Measurements from ENCODE around the gene ZBTB39. TPM values are rescaled to one million over a fixed set of nuclear protein-coding genes. Genes with fewer than 3 reads are reported as not detected.
"Not testable (repeated sequence)": the region's sequence is repeated elsewhere in the genome, so short reads cannot be mapped to it uniquely, and the experiment has no call there.

ZBTB39 gene
- 1 to 10 TPM; 3.8 to 6.1 TPM for total RNA-seq
- polyA plus RNA-seq (ENCODE audit: insufficient read length in 6 of 6) = 10 to 100 TPM in 5 of 6 donors, 1 to 10 TPM in 1; 9.0 to 12.4 (median 11.5) TPM
- long read RNA-seq, donor 1, full-length matches to known transcripts = 10 of 10 reads
- long read RNA-seq, donor 1, partial matches to known transcripts = 0 of 10 reads
- long read RNA-seq, donor 1, other reads (novel, unspliced or antisense) = 0 of 10 reads
- long read RNA-seq, donor 2, full-length matches to known transcripts = 4 of 4 reads
- long read RNA-seq, donor 2, partial matches to known transcripts = 0 of 4 reads
- long read RNA-seq, donor 2, other reads (novel, unspliced or antisense) = 0 of 4 reads
- long read RNA-seq, donor 3, full-length matches to known transcripts = 5 of 5 reads
- long read RNA-seq, donor 3, partial matches to known transcripts = 0 of 5 reads
- long read RNA-seq, donor 3, other reads (novel, unspliced or antisense) = 0 of 5 reads
- long read RNA-seq, donor 4, full-length matches to known transcripts = 1 of 1 reads
- long read RNA-seq, donor 4, partial matches to known transcripts = 0 of 1 reads
- long read RNA-seq, donor 4, other reads (novel, unspliced or antisense) = 0 of 1 reads
- long read RNA-seq, donor 5, full-length matches to known transcripts = 4 of 4 reads
- long read RNA-seq, donor 5, partial matches to known transcripts = 0 of 4 reads
- long read RNA-seq, donor 5, other reads (novel, unspliced or antisense) = 0 of 4 reads
- long read RNA-seq, donor 6, full-length matches to known transcripts = 4 of 4 reads
- long read RNA-seq, donor 6, partial matches to known transcripts = 0 of 4 reads
- long read RNA-seq, donor 6, other reads (novel, unspliced or antisense) = 0 of 4 reads
- long read RNA-seq, donor 7 = 0 reads
- long read RNA-seq, donor 8, full-length matches to known transcripts = 10 of 10 reads
- long read RNA-seq, donor 8, partial matches to known transcripts = 0 of 10 reads
- long read RNA-seq, donor 8, other reads (novel, unspliced or antisense) = 0 of 10 reads
- long read RNA-seq, donor 9 = 0 reads
- long read RNA-seq, donor 10 = 0 reads
- long read RNA-seq, donor 11, full-length matches to known transcripts = 5 of 5 reads
- long read RNA-seq, donor 11, partial matches to known transcripts = 0 of 5 reads
- long read RNA-seq, donor 11, other reads (novel, unspliced or antisense) = 0 of 5 reads
- long read RNA-seq, donor 12, full-length matches to known transcripts = 4 of 4 reads
- long read RNA-seq, donor 12, partial matches to known transcripts = 0 of 4 reads
- long read RNA-seq, donor 12, other reads (novel, unspliced or antisense) = 0 of 4 reads

GRCh38 chr12:57005980-57006808 lies at the start of gene ZBTB39:
TSS of gene ZBTB39 (minus strand) at chr12:57006546. CDS start at chr12:57004917, 1,629 bp downstream.
- DNase-seq = peak; percentile 45 to 87 (median 50)
- Histone ChIP-seq H3K9me3 (no peaks in the 10 kb centered on the region), H3K4me1 (peaks cover 12 to 33% of the 10 kb centered on the region in 2 donors), H3K27me3 (no peaks in the 10 kb centered on the region), H3K4me3 (peak within 1 kb of the TSS; percentile 78 to 94), H3K36me3 (peaks cover 0 to 32% of the 10 kb centered on the region in 2 donors), H3K27ac (peak within 1 kb of the TSS; percentile 67 to 75)
- ATAC-seq = peak; percentile 86
- TF ChIP-seq CTCF (IDR thresholded peaks at IDR 0.05) = peak; percentile 41 to 47
- intact Hi-C loops (cut with DNase I) = no loop called here

GRCh38 chr12:57055824-57056223 lies 49.5 kb upstream of the ZBTB39 start:
- no peaks in the 10 kb centered on the region for H3K9me3 ChIP-seq
- DNase-seq = no peak
- intact Hi-C loops (cut with DNase I) = no loop called here
- no peaks in the 10 kb centered on the region for H3K27me3 ChIP-seq
- no peak for ATAC-seq
- H3K36me3 ChIP-seq = peaks cover 0 to 29% of the 10 kb centered on the region in 2 donors
- no peak overlapping the region for H3K4me3 ChIP-seq
- peaks cover 0 to 5% of the 10 kb centered on the region in 2 donors for H3K4me1 ChIP-seq
- TF ChIP-seq CTCF (IDR thresholded peaks at IDR 0.05) = no peak
- no peak overlapping the region for H3K27ac ChIP-seq

GRCh38 chr12:57053901-57054300 lies 47.6 kb upstream of the ZBTB39 start:
- DNase-seq; ATAC-seq; H3K27me3 ChIP-seq; intact Hi-C loops (cut with DNase I); H3K27ac ChIP-seq; H3K4me3 ChIP-seq; H3K9me3 ChIP-seq: not testable (repeated sequence)
- Histone ChIP-seq H3K36me3 (peaks cover 0 to 10% of the 10 kb centered on the region in 2 donors), H3K4me1 (peaks cover 0 to 11% of the 10 kb centered on the region in 2 donors)

GRCh38 chr12:57053146-57053545 lies 46.8 kb upstream of the ZBTB39 start:
- H3K36me3 ChIP-seq; H3K9me3 ChIP-seq; ATAC-seq; intact Hi-C loops (cut with DNase I); H3K27me3 ChIP-seq; DNase-seq; H3K27ac ChIP-seq; H3K4me3 ChIP-seq: not testable (repeated sequence)
- peaks cover 0 to 19% of the 10 kb centered on the region in 2 donors for H3K4me1 ChIP-seq

GRCh38 chr12:57051011-57051410 lies 44.7 kb upstream of the ZBTB39 start:
- no peak for TF ChIP-seq CTCF (IDR thresholded peaks at IDR 0.05)
- Histone ChIP-seq H3K4me1 (peaks cover 0 to 40% of the 10 kb centered on the region in 2 donors), H3K27ac (no peak overlapping the region), H3K9me3 (no peaks in the 10 kb centered on the region), H3K36me3 (no peaks in the 10 kb centered on the region), H3K27me3 (no peaks in the 10 kb centered on the region), H3K4me3 (no peak overlapping the region)
- ATAC-seq = no peak
- no peak for DNase-seq
- intact Hi-C loops (cut with DNase I) = no loop called here

All from left lung (tissue), 14 donors.